K562 (cell line): ENCODE results near the gene PRSS56. TPM values are rescaled to one million over a fixed set of nuclear protein-coding genes. Genes with fewer than 3 reads are reported as not detected.

Experiments
- ARID3B ChIP-seq: fragments of 250-450 bp; sonication (Bioruptor Pico); IDR thresholded peaks from 2 replicates; pipeline ENCODE4 v1.4.0; 2020; ENCODE audit warnings: borderline replicate concordance
- CCAR2 ChIP-seq: fragments of 200-400 bp; formaldehyde crosslinking; IDR thresholded peaks from 2 replicates; pipeline ENCODE4 v1.6.1; 2017; ENCODE audit warnings: mild to moderate bottlenecking, low read depth, low read length
- CHCHD3 ChIP-seq: fragments of 250-450 bp; sonication (Bioruptor Pico); IDR thresholded peaks from 2 replicates; pipeline ENCODE4 v2.1.2; 2022; ENCODE audit warnings: mild to moderate bottlenecking
- EZH2 ChIP-seq: IDR thresholded peaks from 2 replicates; pipeline ENCODE4 v1.6.1; 2012; ENCODE audit warnings: low read depth, mild to moderate bottlenecking, inconsistent platforms, low read length, borderline replicate concordance
- GABPB1 ChIP-seq: sonication (generic); formaldehyde crosslinking; IDR thresholded peaks from 2 replicates; pipeline ENCODE4 v1.8.0; 2022; ENCODE audit warnings: mild to moderate bottlenecking, missing genetic modification reagents
- HNRNPUL1 ChIP-seq: fragments of 200-400 bp; formaldehyde crosslinking; IDR thresholded peaks from 2 replicates; pipeline ENCODE4 v1.6.1; 2017; ENCODE audit warnings: low read length
- MED1 ChIP-seq: sonication (generic); formaldehyde crosslinking; IDR thresholded peaks from 2 replicates; pipeline ENCODE4 v1.8.1; 2023; ENCODE audit warnings: missing genetic modification reagents, borderline replicate concordance
- RHOXF2B ChIP-seq: fragments of 250-450 bp; sonication (Bioruptor Pico); conservative IDR thresholded peaks from 2 replicates; pipeline ENCODE4 v1.5.1; 2021
- SMARCB1 ChIP-seq: IDR thresholded peaks from 2 replicates; pipeline ENCODE4 v1.6.1; 2011; ENCODE audit warnings: improper control_type of control experiment, low read depth; ENCODE audit not compliant: insufficient read length
- SMARCC2 ChIP-seq: fragments of 450-650 bp; IDR thresholded peaks from 2 replicates; pipeline ENCODE4 v1.6.1; 2017; ENCODE audit warnings: antibody characterized with exemption, moderate library complexity, mild to moderate bottlenecking, low read depth
- SMARCE1 ChIP-seq: fragments of 450-650 bp; IDR thresholded peaks from 2 replicates; pipeline ENCODE4 v1.7.1; 2016; ENCODE audit warnings: mild to moderate bottlenecking
- TCF3 ChIP-seq: sonication (generic); formaldehyde crosslinking; IDR thresholded peaks from 2 replicates; pipeline ENCODE4 v1.4.0; 2020; ENCODE audit warnings: mild to moderate bottlenecking, missing genetic modification reagents
- ZBTB8A ChIP-seq: fragments of 450-650 bp; IDR thresholded peaks from 2 replicates; pipeline ENCODE4 v1.6.1; 2018; ENCODE audit warnings: mild to moderate bottlenecking, moderate library complexity; ENCODE audit not compliant: partially characterized antibody
- ZKSCAN1 ChIP-seq: fragments of 150-350 bp; IDR thresholded peaks from 2 replicates; pipeline ENCODE4 v1.6.1; 2016; ENCODE audit warnings: low read depth, low read length
- ZNF121 ChIP-seq: sonication (generic); formaldehyde crosslinking; conservative IDR thresholded peaks from 2 replicates; pipeline ENCODE4 v1.8.0; 2022; ENCODE audit warnings: missing genetic modification reagents
- polyA plus RNA-seq, 8 experiments: library from polyadenylated mRNA; depleted of rRNA in 4 of 8; stranded (reverse) in 5 of 8; unstranded in 3 of 8; fragments of >200 nt; fragmentation: Nextera tagmentation in 2 of 8; fragmentation: Illumina TruSeq in 1 of 8; extraction: Ambion mirVana in 2 of 8; extraction: Trizol in 1 of 8; gene quantifications; 2 replicates each; pipeline versions ENCODE4 v1.2.1 to v1.2.3, GENCODE V29; 2011 to 2014; ENCODE audit warnings: inconsistent platforms in 1 of 8, missing spikeins in 1 of 8
- total RNA-seq, 7 experiments: library from RNA; depleted of rRNA in 6 of 7; stranded (reverse); fragments of >200 nt in 6 of 7; fragmentation: Illumina TruSeq in 2 of 7; extraction: Trizol in 2 of 7; gene quantifications; 2 replicates each; pipeline versions ENCODE4 v1.2.1 to v1.2.3, GENCODE V29; 2011 to 2021; ENCODE audit warnings: low replicate concordance in 1 of 7
- TF ChIP-seq, protein P1 (sequence below), 3 experiments: fragments of 200-800 bp in 1 of 3; fragments of 250-450 bp in 1 of 3; fragments of 450-650 bp in 1 of 3; sonication (Bioruptor Pico) in 1 of 3; sonication (Bioruptor generic) in 1 of 3; formaldehyde crosslinking in 1 of 3; IDR thresholded peaks; 2 replicates each; pipeline versions ENCODE4 v1.6.1 to v1.8.0; 2016 to 2022; ENCODE audit warnings: mild to moderate bottlenecking in 2 of 3, missing genetic modification characterization in 2 of 3, missing compliant biosample characterization in 1 of 3, moderate library complexity in 1 of 3
- TF ChIP-seq, protein P2 (sequence below): fragments of 450-650 bp; IDR thresholded peaks from 2 replicates; pipeline ENCODE4 v1.6.1; 2016
- TF ChIP-seq, protein P3 (sequence below), 2 experiments: fragments of 450-650 bp; IDR thresholded peaks; 2 replicates each; pipeline ENCODE4 v1.6.1; 2016
- TF ChIP-seq, protein P4 (sequence below): fragments of 250-450 bp; sonication (Bioruptor Pico); IDR thresholded peaks from 2 replicates; pipeline ENCODE4 v1.8.0; 2022; ENCODE audit warnings: inconsistent platforms, mild to moderate bottlenecking, moderate library complexity, borderline replicate concordance

Gene PRSS56
- total and polyA plus RNA-seq, 9 of the 15 experiments (the other 6 are each of a cell fraction or from before 2014, with no cell fraction given): not detected

DNA sequence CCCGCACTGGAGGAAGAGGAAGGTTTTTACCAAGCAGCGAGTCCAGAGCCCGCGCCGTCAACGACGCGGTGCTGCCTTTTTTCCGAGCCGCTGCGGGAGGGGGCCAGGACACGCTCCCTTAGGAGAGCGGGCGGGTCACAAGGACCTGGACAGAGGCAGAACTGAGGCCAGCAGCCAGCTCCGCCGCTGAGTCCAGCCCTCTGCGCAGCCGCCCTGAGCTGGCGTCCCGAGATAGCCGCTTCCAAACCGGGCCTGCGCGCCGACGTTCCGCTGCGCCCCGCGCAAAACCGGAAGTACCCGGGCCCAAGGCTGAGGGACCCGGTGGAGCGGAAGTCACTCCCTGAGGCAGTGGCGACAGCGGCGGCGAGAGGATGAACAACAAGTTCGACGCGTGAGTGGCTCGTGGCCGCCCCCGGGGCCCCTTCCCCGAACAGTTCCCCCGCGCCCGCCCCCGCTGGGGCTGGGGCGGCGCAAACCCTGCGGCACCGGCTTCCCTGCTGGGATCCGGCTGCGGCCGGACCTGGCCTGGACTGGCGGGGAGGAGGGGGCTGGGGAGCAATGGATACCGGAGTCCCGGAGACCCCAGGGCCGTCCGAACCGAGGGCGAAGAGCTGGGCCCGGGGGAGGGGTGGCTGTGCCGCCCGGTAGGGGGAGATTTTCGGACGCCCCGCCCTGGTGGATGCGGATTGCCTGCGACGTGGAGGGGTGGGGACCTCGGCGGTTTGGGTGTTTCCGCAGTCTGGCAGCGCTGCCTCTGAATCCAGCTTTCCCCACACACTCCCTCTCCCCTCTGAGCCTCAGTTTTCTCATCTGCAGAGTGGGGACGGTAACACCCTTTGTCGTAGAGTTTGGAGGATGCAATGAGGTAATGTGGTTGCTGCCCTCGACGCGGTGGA, 30.4 kb downstream of the PRSS56 start, which contains the start of the genes EIF4E2 and TIGD1 (continued):
- TF ChIP-seq, protein P1, sequence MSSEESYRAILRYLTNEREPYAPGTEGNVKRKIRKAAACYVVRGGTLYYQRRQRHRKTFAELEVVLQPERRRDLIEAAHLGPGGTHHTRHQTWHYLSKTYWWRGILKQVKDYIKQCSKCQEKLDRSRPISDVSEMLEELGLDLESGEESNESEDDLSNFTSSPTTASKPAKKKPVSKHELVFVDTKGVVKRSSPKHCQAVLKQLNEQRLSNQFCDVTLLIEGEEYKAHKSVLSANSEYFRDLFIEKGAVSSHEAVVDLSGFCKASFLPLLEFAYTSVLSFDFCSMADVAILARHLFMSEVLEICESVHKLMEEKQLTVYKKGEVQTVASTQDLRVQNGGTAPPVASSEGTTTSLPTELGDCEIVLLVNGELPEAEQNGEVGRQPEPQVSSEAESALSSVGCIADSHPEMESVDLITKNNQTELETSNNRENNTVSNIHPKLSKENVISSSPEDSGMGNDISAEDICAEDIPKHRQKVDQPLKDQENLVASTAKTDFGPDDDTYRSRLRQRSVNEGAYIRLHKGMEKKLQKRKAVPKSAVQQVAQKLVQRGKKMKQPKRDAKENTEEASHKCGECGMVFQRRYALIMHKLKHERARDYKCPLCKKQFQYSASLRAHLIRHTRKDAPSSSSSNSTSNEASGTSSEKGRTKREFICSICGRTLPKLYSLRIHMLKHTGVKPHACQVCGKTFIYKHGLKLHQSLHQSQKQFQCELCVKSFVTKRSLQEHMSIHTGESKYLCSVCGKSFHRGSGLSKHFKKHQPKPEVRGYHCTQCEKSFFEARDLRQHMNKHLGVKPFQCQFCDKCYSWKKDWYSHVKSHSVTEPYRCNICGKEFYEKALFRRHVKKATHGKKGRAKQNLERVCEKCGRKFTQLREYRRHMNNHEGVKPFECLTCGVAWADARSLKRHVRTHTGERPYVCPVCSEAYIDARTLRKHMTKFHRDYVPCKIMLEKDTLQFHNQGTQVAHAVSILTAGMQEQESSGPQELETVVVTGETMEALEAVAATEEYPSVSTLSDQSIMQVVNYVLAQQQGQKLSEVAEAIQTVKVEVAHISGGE (CRISPR knock-in tag; IDR thresholded peaks at IDR 0.05): peak; percentile 93 to 99 (median 98)
- TF ChIP-seq ARID3B (CRISPR knock-in tag): no peak
- no peak for TF ChIP-seq CHCHD3 (CRISPR knock-in tag)
- TF ChIP-seq EZH2: no peak
- no peak for TF ChIP-seq ZBTB8A
- no peak for TF ChIP-seq SMARCB1
- no peak for TF ChIP-seq ZNF121
- TF ChIP-seq CCAR2: no peak
- TF ChIP-seq, protein P2, sequence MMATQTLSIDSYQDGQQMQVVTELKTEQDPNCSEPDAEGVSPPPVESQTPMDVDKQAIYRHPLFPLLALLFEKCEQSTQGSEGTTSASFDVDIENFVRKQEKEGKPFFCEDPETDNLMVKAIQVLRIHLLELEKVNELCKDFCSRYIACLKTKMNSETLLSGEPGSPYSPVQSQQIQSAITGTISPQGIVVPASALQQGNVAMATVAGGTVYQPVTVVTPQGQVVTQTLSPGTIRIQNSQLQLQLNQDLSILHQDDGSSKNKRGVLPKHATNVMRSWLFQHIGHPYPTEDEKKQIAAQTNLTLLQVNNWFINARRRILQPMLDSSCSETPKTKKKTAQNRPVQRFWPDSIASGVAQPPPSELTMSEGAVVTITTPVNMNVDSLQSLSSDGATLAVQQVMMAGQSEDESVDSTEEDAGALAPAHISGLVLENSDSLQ: peak; percentile 62
- TF ChIP-seq, protein P3, sequence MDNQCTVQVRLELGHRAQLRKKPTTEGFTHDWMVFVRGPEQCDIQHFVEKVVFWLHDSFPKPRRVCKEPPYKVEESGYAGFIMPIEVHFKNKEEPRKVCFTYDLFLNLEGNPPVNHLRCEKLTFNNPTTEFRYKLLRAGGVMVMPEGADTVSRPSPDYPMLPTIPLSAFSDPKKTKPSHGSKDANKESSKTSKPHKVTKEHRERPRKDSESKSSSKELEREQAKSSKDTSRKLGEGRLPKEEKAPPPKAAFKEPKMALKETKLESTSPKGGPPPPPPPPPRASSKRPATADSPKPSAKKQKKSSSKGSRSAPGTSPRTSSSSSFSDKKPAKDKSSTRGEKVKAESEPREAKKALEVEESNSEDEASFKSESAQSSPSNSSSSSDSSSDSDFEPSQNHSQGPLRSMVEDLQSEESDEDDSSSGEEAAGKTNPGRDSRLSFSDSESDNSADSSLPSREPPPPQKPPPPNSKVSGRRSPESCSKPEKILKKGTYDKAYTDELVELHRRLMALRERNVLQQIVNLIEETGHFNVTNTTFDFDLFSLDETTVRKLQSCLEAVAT (IDR thresholded peaks at IDR 0.05): no peak
- TF ChIP-seq GABPB1 (CRISPR knock-in tag): peak; percentile 100
- no peak for TF ChIP-seq RHOXF2B (CRISPR knock-in tag)
- TF ChIP-seq, protein P4, sequence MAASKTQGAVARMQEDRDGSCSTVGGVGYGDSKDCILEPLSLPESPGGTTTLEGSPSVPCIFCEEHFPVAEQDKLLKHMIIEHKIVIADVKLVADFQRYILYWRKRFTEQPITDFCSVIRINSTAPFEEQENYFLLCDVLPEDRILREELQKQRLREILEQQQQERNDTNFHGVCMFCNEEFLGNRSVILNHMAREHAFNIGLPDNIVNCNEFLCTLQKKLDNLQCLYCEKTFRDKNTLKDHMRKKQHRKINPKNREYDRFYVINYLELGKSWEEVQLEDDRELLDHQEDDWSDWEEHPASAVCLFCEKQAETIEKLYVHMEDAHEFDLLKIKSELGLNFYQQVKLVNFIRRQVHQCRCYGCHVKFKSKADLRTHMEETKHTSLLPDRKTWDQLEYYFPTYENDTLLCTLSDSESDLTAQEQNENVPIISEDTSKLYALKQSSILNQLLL (CRISPR knock-in tag): no peak
- no peak for TF ChIP-seq HNRNPUL1
- no peak for TF ChIP-seq SMARCC2
- TF ChIP-seq SMARCE1: no peak
- TF ChIP-seq MED1 (CRISPR knock-in tag): no peak
- TF ChIP-seq TCF3: peak; percentile 34; the same call in 1 of the 2 replicates
- no peak for TF ChIP-seq ZKSCAN1
